ENCODE data around the gene IQSEC1.

DNA sequence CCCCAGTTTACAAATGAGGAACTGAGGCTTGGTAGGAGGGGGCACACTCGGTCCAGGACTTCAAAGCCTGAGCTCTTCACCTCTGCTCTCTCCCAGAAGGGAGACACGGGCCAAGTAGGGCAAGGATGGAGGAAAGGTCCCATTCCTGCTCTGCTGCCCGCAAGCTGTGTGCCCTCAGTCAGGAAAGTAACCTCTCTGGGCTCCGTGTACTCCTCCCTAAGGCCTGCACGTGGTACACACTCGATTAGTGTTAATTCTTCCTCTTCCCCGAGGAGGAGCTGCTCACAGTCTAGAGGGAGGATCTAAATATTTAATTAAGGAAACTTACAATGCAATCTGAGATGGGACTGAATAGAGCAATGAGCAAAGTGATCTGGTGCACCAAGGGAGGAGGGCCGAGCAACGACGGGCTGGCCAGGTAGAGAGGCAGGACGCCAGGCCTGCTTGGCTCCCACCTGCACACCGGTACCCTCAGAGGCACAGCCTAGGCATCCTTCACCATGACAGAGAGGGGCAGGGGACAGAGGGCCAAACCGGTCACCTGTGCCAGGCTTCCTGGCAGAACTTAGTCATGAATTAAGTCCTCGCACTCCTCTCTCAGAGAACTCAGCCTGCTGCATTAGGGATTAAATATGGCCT, 47.2 kb upstream of the IQSEC1 start:
- no peak for TF ChIP-seq RAD21 (conservative IDR thresholded peaks at IDR 0.05 in 1 of 2, IDR thresholded peaks at IDR 0.05 in 1 of 2)
- TF ChIP-seq, protein P1, sequence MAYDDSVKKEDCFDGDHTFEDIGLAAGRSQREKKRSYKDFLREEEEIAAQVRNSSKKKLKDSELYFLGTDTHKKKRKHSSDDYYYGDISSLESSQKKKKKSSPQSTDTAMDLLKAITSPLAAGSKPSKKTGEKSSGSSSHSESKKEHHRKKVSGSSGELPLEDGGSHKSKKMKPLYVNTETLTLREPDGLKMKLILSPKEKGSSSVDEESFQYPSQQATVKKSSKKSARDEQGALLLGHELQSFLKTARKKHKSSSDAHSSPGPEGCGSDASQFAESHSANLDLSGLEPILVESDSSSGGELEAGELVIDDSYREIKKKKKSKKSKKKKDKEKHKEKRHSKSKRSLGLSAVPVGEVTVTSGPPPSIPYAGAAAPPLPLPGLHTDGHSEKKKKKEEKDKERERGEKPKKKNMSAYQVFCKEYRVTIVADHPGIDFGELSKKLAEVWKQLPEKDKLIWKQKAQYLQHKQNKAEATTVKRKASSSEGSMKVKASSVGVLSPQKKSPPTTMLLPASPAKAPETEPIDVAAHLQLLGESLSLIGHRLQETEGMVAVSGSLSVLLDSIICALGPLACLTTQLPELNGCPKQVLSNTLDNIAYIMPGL (CRISPR knock-in tag; IDR thresholded peaks at IDR 0.05; ENCODE audit: borderline replicate concordance), result no peak
- TF ChIP-seq, protein P2, sequence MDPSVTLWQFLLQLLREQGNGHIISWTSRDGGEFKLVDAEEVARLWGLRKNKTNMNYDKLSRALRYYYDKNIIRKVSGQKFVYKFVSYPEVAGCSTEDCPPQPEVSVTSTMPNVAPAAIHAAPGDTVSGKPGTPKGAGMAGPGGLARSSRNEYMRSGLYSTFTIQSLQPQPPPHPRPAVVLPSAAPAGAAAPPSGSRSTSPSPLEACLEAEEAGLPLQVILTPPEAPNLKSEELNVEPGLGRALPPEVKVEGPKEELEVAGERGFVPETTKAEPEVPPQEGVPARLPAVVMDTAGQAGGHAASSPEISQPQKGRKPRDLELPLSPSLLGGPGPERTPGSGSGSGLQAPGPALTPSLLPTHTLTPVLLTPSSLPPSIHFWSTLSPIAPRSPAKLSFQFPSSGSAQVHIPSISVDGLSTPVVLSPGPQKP (IDR thresholded peaks at IDR 0.05; ENCODE audit: low read depth, low read length), result no peak
- TF ChIP-seq SMC3 (IDR thresholded peaks at IDR 0.05), result no peak
- TF ChIP-seq, protein P3, sequence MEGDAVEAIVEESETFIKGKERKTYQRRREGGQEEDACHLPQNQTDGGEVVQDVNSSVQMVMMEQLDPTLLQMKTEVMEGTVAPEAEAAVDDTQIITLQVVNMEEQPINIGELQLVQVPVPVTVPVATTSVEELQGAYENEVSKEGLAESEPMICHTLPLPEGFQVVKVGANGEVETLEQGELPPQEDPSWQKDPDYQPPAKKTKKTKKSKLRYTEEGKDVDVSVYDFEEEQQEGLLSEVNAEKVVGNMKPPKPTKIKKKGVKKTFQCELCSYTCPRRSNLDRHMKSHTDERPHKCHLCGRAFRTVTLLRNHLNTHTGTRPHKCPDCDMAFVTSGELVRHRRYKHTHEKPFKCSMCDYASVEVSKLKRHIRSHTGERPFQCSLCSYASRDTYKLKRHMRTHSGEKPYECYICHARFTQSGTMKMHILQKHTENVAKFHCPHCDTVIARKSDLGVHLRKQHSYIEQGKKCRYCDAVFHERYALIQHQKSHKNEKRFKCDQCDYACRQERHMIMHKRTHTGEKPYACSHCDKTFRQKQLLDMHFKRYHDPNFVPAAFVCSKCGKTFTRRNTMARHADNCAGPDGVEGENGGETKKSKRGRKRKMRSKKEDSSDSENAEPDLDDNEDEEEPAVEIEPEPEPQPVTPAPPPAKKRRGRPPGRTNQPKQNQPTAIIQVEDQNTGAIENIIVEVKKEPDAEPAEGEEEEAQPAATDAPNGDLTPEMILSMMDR (IDR thresholded peaks at IDR 0.05), result no peak
- no peak for TF ChIP-seq CEBPB (IDR thresholded peaks at IDR 0.05)
- no peak for TF ChIP-seq SREBF2 (IDR thresholded peaks at IDR 0.05)
- TF ChIP-seq JUN (IDR thresholded peaks at IDR 0.05), result no peak
- TF ChIP-seq POLR2A (IDR thresholded peaks at IDR 0.05; ENCODE audit: low read length), result no peak
- no peak for TF ChIP-seq FOSB (CRISPR knock-in tag; IDR thresholded peaks at IDR 0.05)
- no peak for TF ChIP-seq RCOR1 (IDR thresholded peaks at IDR 0.05; ENCODE audit: low read depth, low read length)
- no peak for TF ChIP-seq EHMT2 (IDR thresholded peaks at IDR 0.05; ENCODE audit: low read depth)
- TF ChIP-seq BHLHE40 (IDR thresholded peaks at IDR 0.05; ENCODE audit: low read depth, low read length), result no peak

Measured in A549 (cell line).